Choroid plexus epithelial cell (primary cell): ENCODE results near the gene ZNF101.

Experiments used
- DNase-seq: peaks from one replicate; pipeline ENCODE4 v3.0.0-alpha.2; 2010; ENCODE audit warnings: low read depth
- H3K4me3 ChIP-seq: 2 replicates; pipeline ENCODE4 v1.5.1; 2011; ENCODE audit warnings: low read depth, mild to moderate bottlenecking, control low read depth, low read length, moderate library complexity
- CTCF ChIP-seq: conservative IDR thresholded peaks from 2 replicates; pipeline ENCODE4 v1.5.1; 2011; ENCODE audit warnings: low read depth, mild to moderate bottlenecking, control low read depth, inconsistent platforms, low read length, moderate library complexity

Gene ZNF101

GRCh38 chr19:19721896-19722295 is 53.3 kb downstream of the ZNF101 start:
- TF ChIP-seq CTCF: no peak
- no peak overlapping the region for H3K4me3 ChIP-seq
- DNase-seq: no peak

- H3K4me3 ChIP-seq: peak within 1 kb of the TSS; percentile 99
- peak; percentile 23 for TF ChIP-seq CTCF
- peak; percentile 95 for DNase-seq
These were observed 64.2 kb downstream of the ZNF101 start, which contains the start of gene ZNF14 for GRCh38 chr19:19732579-19733501. Gene ZNF14 (minus strand): TSS chr19:19733112. CDS start chr19:19732958, 154 bp downstream.
